Mucosa of descending colon (tissue), 3 donors: Measurements from ENCODE around the gene PRKD3. TPM values are rescaled to one million over a fixed set of nuclear protein-coding genes. Genes with fewer than 3 reads are reported as not detected.
A peak's percentile ranks its signal among the peaks of the same experiment; 100 is the strongest.

Experiments
- ATAC-seq: fragments of 200-7000 bp; cut with Tn5 transposase; one replicate; pipeline ENCODE4 v1.9.1; 2020; ENCODE audit warnings: mild to moderate bottlenecking, moderate library complexity
- DNase-seq, 3 donors: peaks; one replicate each; pipeline ENCODE4 v3.0.0-alpha.2; 2020
- H3K36me3 ChIP-seq: fragments of 200-600 bp; one replicate; pipeline ENCODE4 v1.8.0; 2021; ENCODE audit warnings: low read depth, mild to moderate bottlenecking
- H3K4me1 ChIP-seq: fragments of 200-600 bp; one replicate; pipeline ENCODE4 v1.8.0; 2021; ENCODE audit warnings: low read depth, mild to moderate bottlenecking
- H3K4me3 ChIP-seq: fragments of 200-600 bp; one replicate; pipeline ENCODE4 v1.8.0; 2021; ENCODE audit warnings: mild to moderate bottlenecking
- H3K9me3 ChIP-seq: fragments of 200-600 bp; one replicate; pipeline ENCODE4 v1.8.0; 2021; ENCODE audit warnings: mild to moderate bottlenecking
- CTCF ChIP-seq: fragments of 200-600 bp; IDR thresholded peaks from one replicate; pipeline ENCODE4 v1.8.0; 2022; ENCODE audit warnings: antibody characterized with exemption, mild to moderate bottlenecking
- intact Hi-C, 2 donors: fragments of 100-400 bp; cut with DNase I in 1 of 2; cut with micrococcal nuclease in 1 of 2; formaldehyde crosslinking; loops; one replicate each; pipeline versions ENCODE4 v1.11.0 to v1.11.1; 2022; cut with DNase I, micrococcal nuclease
- total RNA-seq, 3 donors: library from RNA; stranded (reverse); fragmentation: NEBNext Ultra II Directional in 2 of 3; extraction: Animal tissue kit (Norgen Biotek cat#: 25700) in 2 of 3; gene quantifications; one replicate each; pipeline versions ENCODE4 v1.2.1 to v1.2.4, GENCODE V29; 2021 to 2023
- donor health status: DM: no; HTN: no; CAD: no; lungs with moderate emphysema.
- donor health status: DM: no; HTN: no; CAD: no.
- donor health status: DM: no; HTN: yes; CAD: no.

Gene PRKD3
- total RNA-seq, 3 donors from 2014 or later, result 16.0 to 50.1 (median 19.7) TPM

GRCh38 chr2:37333256-37333655 lies 8.6 kb upstream of the PRKD3 start:
- ATAC-seq (no peak), DNase-seq (no peak)
- Histone ChIP-seq H3K4me1 (no peaks in the 10 kb centered on the region), H3K4me3 (no peak overlapping the region), H3K36me3 (no peaks in the 10 kb centered on the region), H3K9me3 (no peaks in the 10 kb centered on the region)
- TF ChIP-seq CTCF, result no peak
- intact Hi-C loops, result no loop called here

- DNase-seq (no peak), ATAC-seq (no peak)
- H3K4me1 ChIP-seq, result no peaks in the 10 kb centered on the region
- H3K4me3 ChIP-seq, result no peak overlapping the region
- no peak for TF ChIP-seq CTCF
- no peaks in the 10 kb centered on the region for H3K36me3 ChIP-seq
- no peaks in the 10 kb centered on the region for H3K9me3 ChIP-seq
- intact Hi-C loops, result no loop called here
These were observed 7.9 kb upstream of the PRKD3 start for GRCh38 chr2:37332560-37332959.

- Histone ChIP-seq H3K4me3 (no peak overlapping the region), H3K36me3 (no peaks in the 10 kb centered on the region), H3K4me1 (peaks cover 3% of the 10 kb centered on the region), H3K9me3 (no peaks in the 10 kb centered on the region)
- intact Hi-C loops, result no loop called here
- ATAC-seq (no peak), DNase-seq (no peak)
- no peak for TF ChIP-seq CTCF
These were observed 6.0 kb upstream of the PRKD3 start for GRCh38 chr2:37330681-37331080.

GRCh38 chr2:37326866-37327634 lies 2.4 kb upstream of the PRKD3 start:
- no peak overlapping the region for H3K4me3 ChIP-seq

GRCh38 chr2:37326285-37326684 lies 1.7 kb upstream of the PRKD3 start:
- Histone ChIP-seq H3K4me1 (peaks cover 18% of the 10 kb centered on the region), H3K9me3 (no peaks in the 10 kb centered on the region), H3K4me3 (no peak overlapping the region), H3K36me3 (no peaks in the 10 kb centered on the region)
- DNase-seq, result peak in 1 of 3 donors; percentile 43
- intact Hi-C loops, result no loop called here
- peak; percentile 47 for ATAC-seq
- TF ChIP-seq CTCF, result no peak

More at GRCh38 chr2:37326866-37327634, 2.4 kb upstream of the PRKD3 start:
- H3K9me3 ChIP-seq, result no peaks in the 10 kb centered on the region
- H3K4me1 ChIP-seq, result peaks cover 18% of the 10 kb centered on the region
- intact Hi-C loops, result no loop called here
- ATAC-seq (no peak), DNase-seq (no peak)
- H3K36me3 ChIP-seq, result no peaks in the 10 kb centered on the region
- TF ChIP-seq CTCF, result no peak
